Activated CD4-positive, alpha-beta T cell treated with anti-CD3 and anti-CD28 coated beads for 48 hours (primary cell): ENCODE results near the gene ABCF2.

Experiments
- DNase-seq: peaks from one replicate; pipeline ENCODE4 v3.0.0-alpha.2; 2020

ABCF2 gene

GRCh38 chr7:151226875-151227782 lies at the start of gene ABCF2:
ABCF2 (minus strand) TSS chr7:151227205; CDS start chr7:151226458, 747 bp downstream.
- peak; percentile 99 for DNase-seq

- no peak for DNase-seq
Observed at GRCh38 chr7:151275813-151276577, 49.0 kb upstream of the ABCF2 start.

GRCh38 chr7:151274936-151275812 lies 48.2 kb upstream of the ABCF2 start:
- no peak for DNase-seq

- no peak for DNase-seq
Observed at GRCh38 chr7:151274396-151274795, 47.4 kb upstream of the ABCF2 start.

- no peak for DNase-seq
Observed at GRCh38 chr7:151273651-151274390, 46.8 kb upstream of the ABCF2 start.

GRCh38 chr7:151272877-151273276 lies 45.9 kb upstream of the ABCF2 start:
- DNase-seq, result no peak

- no peak for DNase-seq
Observed at GRCh38 chr7:151272405-151272804, 45.4 kb upstream of the ABCF2 start.

- no peak for DNase-seq
Observed at GRCh38 chr7:151271699-151272355, 44.8 kb upstream of the ABCF2 start.

- no peak for DNase-seq
Observed at GRCh38 chr7:151269511-151269910, 42.5 kb upstream of the ABCF2 start.

GRCh38 chr7:151265351-151265931 lies 38.4 kb upstream of the ABCF2 start:
- DNase-seq, result no peak

- no peak for DNase-seq
Observed at GRCh38 chr7:151264615-151265014, 37.6 kb upstream of the ABCF2 start.

GRCh38 chr7:151261529-151261928 lies 34.5 kb upstream of the ABCF2 start:
- DNase-seq, result no peak

- DNase-seq, result no peak
Observed at GRCh38 chr7:151260883-151261282, 33.9 kb upstream of the ABCF2 start.

- DNase-seq, result no peak
Observed at GRCh38 chr7:151260471-151260870, 33.5 kb upstream of the ABCF2 start.

GRCh38 chr7:151257990-151258389 lies 31.0 kb upstream of the ABCF2 start:
- DNase-seq, result no peak

- no peak for DNase-seq
Observed at GRCh38 chr7:151256410-151257045, 29.5 kb upstream of the ABCF2 start.

- no peak for DNase-seq
Observed at GRCh38 chr7:151255390-151255789, 28.4 kb upstream of the ABCF2 start.

- DNase-seq, result no peak
Observed at GRCh38 chr7:151254851-151255250, 27.8 kb upstream of the ABCF2 start.

GRCh38 chr7:151254316-151254715 lies 27.3 kb upstream of the ABCF2 start:
- no peak for DNase-seq

- no peak for DNase-seq
Observed at GRCh38 chr7:151252961-151253711, 26.1 kb upstream of the ABCF2 start.
